Stimulated activated CD4-positive, alpha-beta T cell treated with anti-CD3 and anti-CD28 coated beads, Interleukin-1b, Interleukin-23, amount 100 ng/mL, for 1 hour (primary cell): ENCODE measurements around the gene SLC38A9.
"Not testable (repeated sequence)": the region's sequence is repeated elsewhere in the genome, so short reads cannot be mapped to it uniquely, and the experiment has no call there.

Source experiments
- DNase-seq, 2 donors: peaks; one replicate each; pipeline ENCODE4 v3.0.0-alpha.2; 2020; ENCODE audit warnings: low read depth in 2 of 2

SLC38A9 gene

DNA sequence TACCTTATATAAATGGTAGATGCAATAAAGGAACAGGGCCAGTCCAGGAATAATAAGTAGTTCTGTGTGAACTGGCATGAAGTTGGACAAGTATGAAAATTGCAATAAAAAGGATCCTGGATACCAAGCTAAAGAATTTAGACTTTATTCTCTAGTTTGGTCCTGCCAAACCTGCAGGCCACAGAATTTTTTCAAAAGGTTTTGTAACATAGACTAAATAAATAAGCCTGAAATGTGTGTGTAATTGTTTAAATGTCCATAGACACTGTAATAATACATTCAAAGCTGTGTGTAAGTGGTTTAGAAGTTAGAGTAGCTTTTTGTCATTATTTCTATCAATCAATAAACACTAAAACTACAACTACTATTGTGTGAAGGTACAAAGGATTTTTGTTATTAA, 101.6 kb downstream of the SLC38A9 start:
- DNase-seq, result no peak

- DNase-seq, result no peak
Measured at GRCh38 chr5:55609413-55609812, 102.7 kb downstream of the SLC38A9 start.

GRCh38 chr5:55608595-55609349, 103.4 kb downstream of the SLC38A9 start:
- DNase-seq, result no peak

DNA sequence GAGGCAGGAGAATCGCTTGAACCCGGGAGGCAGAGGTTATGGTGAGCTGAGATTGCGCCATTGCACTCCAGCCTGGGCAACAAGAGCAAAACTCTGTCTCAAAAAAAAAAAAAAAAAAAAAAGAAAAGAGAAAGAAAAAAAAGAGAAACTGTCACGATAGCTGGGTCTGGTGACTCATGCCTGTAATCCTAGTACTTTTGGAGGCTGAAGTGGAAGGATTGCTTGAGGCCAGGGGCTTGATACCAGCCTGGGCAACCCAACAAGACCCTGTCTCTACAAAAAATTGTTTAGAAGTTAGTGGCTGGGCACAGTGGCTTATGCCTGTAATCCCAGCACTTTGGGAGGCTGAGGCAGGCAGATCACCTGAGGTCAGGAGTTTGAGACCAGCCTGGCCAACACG, 104.8 kb downstream of the SLC38A9 start:
- not testable (repeated sequence) for DNase-seq

GRCh38 chr5:55604611-55605067, 107.5 kb downstream of the SLC38A9 start:
- DNase-seq, result no peak

GRCh38 chr5:55603922-55604321, 108.2 kb downstream of the SLC38A9 start:
- DNase-seq, result no peak

DNA sequence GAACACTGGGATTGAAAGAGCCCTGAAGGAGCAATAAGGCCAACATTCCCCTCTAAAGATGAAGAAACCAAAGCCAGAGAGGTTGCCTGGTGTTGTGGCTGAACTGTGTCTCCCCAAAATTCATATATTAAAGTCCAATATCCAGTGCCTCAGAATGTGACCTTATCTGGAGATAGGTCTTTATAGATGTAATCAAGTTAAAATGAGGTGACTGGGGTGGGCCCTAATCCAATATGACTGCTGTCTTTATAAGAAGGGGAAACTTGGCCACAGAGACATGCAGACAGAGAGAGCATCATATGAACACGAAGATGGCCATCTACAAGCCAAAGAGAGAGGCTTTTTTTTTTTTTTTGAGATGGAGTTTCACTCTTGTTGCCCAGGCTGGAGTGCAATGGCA, 110.5 kb downstream of the SLC38A9 start:
- no peak for DNase-seq

DNA sequence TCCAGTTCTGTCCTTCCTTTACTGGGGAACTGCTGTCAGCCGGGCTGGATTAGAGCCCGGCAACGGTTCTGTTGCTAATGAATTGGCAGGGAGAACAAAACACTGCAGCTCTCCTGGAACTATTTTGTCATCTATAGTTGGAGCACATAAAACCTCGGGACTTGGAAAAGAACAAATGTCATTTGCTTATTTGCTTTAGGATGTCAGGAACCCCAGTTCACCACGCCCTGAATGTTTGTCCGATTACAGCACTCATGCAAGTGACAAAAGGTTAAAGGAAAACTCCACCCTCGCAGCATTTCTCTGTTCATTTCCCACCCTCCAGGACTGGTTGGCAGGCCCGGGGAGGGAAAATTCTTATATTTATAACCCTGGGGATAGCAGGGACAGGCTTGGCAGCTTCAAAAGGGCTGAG, 110.9 kb downstream of the SLC38A9 start:
- no peak for DNase-seq

- DNase-seq, result no peak
Measured at GRCh38 chr5:55600497-55601203, 111.5 kb downstream of the SLC38A9 start.

GRCh38 chr5:55600086-55600485, 112.0 kb downstream of the SLC38A9 start:
- DNase-seq, result no peak

DNA sequence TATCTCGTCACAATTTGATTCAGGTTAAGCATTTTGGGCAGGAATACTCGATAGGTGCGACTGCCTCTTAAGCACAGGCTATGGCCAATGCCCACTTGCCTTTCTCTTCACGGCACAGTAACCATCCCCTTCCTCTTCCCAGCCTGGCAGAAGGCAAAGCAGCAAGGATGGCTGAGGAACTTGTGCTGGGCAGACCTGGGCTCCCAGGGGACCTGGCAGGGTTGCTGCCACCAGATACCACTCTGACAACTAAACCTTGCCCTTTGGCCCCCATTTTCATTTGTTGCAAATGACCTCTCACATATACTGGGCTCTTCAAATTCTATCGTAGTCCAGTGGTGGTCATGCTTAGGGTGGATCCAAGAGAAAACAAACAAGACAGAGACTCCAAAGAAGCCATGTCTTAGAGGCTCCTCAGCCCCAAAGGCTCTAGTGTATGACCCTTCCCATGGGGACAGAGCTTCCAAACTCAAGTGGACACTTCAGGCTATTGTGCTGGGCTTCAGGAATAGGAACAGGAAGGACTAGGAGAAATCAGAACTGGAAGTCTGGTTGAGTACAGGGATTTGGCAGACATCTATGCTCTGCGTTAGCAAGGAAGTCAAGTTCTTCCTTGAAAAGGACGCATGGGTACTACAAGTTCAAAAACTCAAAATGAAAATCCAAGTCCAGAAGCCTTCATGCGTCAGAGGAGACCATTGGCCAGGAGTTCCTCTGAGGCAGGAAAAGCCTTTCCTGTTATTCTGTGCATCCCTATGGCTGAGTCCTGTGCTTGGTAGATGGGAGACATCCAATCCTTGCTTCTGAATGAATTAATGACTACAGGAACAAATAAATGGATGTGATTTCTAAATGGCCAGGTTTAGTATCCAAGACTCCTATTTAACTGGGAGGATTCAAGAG, 112.7 kb downstream of the SLC38A9 start:
- no peak for DNase-seq

DNA sequence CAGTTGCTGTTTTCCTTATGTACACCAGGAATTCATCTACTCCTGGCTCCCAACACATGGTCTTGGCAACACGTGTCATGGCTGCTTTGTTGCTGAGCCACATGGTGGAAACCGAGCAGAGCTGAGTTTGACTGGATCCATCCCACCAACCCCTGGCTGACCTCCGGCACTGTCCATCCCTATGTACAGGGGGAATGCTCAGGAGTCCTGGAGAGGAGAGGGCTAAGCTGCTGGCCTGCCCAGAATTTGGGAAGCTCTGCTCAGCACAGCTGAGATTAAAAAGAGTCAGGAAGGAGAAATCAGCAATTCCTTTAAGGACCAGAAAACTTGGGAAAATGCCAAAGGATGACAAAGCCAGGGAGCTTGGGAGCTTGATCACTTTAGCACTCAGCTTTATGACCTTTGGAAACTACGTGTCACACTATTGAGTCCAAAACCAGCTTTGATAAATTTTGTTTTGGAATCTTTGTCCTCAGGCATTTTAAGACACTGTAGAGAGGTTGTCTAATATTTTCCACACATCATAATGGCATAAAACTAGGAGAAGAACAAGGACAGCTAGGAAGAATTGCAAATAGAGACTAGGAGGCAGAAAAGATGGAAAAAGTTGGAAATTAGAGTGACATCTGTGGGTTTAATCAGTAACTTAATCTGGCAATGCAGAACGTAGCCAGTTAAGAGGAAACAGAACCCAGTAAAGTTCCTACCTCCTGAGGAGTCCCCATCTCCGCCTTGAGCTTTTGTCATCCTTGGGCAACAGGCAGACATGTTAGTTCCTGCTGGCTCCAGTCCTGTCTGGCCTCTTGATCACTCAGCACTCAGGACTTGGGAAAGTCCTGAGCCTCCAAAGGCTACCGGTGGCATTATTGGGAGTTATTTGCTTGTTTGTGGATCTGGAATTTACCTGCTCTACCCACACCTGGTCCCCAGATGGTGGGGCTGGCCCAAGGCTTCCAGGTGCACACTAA, 114.8 kb downstream of the SLC38A9 start:
- DNase-seq, result no peak

GRCh38 chr5:55594671-55595070, 117.5 kb downstream of the SLC38A9 start:
- DNase-seq, result no peak

- DNase-seq, result no peak
Measured at GRCh38 chr5:55593115-55593472, 119.0 kb downstream of the SLC38A9 start.

DNA sequence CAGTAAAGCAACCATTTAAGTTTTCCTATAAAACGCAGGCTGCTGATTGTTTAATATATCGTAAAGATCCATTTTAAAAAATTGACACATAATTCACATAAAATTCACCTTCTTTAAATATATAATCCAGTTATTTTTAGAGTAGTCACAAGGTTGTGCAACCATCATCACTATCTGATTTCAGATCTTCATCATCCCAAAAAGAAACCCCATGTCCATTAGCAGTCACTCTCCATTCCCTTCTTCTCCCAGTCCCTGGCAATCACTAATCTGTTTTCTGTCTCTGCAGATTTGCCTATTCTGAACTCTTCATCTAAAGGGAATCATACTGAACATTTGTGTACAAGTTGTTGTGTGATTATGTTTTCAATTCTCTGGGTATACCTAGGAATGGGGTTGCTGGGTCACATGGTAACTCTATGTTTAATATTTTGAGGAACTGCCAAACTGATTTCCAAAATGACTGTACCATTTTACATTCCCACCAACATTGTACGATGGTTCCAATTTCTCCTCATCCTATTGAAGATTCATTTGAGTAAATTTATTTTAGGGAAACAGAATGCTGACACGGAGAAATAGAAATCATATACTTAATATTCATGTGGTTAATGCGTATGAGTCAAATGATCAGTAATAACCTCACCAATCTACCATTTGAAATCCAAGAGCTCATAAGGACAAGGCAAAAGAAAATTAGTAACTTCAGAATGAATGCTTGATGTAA, 119.6 kb downstream of the SLC38A9 start:
- DNase-seq, result no peak

DNA sequence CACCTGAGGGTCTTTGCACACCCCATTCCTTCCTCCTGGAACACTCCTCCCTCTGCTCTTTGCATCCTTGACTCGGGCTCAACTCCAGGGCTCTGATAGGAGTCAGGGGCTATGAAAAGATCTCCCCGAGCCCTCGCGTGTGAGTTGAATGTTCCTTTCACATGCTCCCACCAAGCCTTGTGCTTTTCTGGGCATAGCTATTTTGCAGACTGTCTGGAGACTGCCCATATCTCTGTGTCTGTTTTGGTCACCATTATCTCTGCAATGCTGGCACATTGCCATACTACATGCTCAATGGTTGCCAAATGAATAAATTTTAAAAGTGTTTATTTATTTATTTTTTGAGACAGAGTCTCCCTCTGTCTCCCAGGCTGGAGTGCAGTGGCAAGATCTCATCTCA, 120.4 kb downstream of the SLC38A9 start:
- DNase-seq, result no peak

DNA sequence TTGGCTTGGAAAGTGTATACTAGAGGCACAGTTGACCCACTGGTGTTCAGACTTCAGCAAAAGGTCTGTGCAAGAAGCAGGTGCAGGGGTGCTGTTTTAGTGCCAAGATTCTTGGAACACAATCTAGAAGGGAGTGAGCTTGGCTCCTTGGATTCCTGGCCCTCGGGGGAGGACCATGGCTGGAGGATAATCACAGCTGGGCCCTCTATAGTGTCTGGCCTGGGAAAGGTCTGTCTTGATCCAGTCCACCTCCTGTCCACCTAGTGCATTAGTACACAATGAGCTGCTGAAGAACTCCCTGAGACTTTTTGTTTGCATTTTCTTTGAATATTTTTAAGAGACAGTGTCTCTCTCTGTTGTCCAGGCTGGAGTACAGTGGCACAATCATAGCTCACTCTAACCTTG, 126.9 kb downstream of the SLC38A9 start:
- DNase-seq, result no peak

GRCh38 chr5:55584398-55585205, 127.5 kb downstream of the SLC38A9 start:
- DNase-seq, result no peak

DNA sequence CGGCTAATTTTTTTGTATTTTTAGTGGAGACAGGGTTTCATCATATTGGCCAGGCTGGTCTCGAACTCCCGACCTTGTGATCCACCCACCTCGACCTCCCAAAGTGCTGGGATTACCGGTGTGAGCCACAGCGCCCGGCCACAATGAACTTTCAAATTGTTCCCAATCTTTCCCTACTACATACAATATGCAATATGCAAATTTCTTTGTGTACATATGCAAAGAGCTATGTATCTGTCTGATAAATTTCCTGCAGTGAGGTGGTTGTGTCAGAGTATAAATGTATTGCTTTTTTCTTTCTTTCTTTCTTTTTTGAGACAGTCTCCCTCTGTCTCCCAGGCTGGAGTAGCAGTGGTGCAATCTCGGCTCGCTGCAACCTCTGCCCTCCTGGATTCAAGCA, 128.5 kb downstream of the SLC38A9 start:
- DNase-seq, result no peak

DNA sequence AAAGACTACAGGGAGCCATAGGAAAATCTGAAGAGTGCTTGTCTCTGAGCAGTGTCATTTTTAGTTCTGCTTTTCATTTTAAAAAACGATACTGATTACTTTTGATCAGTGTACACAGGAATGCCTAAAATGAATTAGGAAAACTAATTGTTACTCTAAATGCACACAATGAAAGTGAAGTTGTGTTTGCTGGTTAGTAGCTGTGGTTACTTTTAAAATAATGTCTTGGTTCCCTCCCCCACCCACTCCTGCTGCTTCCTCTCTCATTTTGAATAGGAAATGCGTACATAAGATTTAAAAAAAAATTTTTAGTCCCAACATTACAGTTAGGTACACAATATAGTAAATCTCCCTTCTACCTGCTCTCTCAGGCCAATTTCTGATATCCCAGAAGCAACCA, 129.9 kb downstream of the SLC38A9 start:
- no peak for DNase-seq
